ENCODE measurements around the gene UXT.

DNA sequence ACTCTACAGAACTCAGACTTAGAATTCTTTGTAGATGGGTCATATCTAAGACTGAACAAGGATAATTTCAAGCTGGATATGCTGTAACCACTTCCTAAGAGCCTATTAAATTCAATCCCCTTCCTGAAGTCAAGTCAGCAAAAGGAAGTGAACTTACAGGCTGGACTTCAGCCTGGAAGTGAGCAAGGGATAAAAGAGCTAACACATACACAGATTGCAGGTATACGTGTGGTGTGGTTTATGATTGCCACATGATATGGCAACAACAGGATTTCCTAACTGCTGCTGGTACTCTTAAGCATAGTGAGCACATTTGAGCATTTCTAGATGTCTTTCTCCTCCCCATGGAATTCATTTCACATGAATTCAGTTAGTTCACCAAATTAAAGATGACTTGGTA, 38.2 kb upstream of the UXT start:
- TF ChIP-seq, protein P1, sequence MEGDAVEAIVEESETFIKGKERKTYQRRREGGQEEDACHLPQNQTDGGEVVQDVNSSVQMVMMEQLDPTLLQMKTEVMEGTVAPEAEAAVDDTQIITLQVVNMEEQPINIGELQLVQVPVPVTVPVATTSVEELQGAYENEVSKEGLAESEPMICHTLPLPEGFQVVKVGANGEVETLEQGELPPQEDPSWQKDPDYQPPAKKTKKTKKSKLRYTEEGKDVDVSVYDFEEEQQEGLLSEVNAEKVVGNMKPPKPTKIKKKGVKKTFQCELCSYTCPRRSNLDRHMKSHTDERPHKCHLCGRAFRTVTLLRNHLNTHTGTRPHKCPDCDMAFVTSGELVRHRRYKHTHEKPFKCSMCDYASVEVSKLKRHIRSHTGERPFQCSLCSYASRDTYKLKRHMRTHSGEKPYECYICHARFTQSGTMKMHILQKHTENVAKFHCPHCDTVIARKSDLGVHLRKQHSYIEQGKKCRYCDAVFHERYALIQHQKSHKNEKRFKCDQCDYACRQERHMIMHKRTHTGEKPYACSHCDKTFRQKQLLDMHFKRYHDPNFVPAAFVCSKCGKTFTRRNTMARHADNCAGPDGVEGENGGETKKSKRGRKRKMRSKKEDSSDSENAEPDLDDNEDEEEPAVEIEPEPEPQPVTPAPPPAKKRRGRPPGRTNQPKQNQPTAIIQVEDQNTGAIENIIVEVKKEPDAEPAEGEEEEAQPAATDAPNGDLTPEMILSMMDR (IDR thresholded peaks at IDR 0.05; ENCODE audit: insufficient read depth, low read depth, low read length), result no peak
- TF ChIP-seq EZH2 (IDR thresholded peaks at IDR 0.05; ENCODE audit: insufficient read depth, low read length), result no peak
